Left ventricle myocardium inferior (tissue), 1 donor: Measurements from ENCODE around the gene CNTNAP2. TPM values are rescaled to one million over a fixed set of nuclear protein-coding genes. Genes with fewer than 3 reads are reported as not detected.

ENCODE experiments used
- DNase-seq: peaks from one replicate; pipeline ENCODE4 v3.0.0-alpha.2; 2020
- H3K27ac ChIP-seq: fragments of 200-600 bp; replicated peaks from 2 replicates; pipeline ENCODE4 v1.8.0; 2021
- H3K27me3 ChIP-seq: fragments of 200-600 bp; 2 replicates; pipeline ENCODE4 v1.8.0; 2021; ENCODE audit warnings: low read depth
- H3K36me3 ChIP-seq: fragments of 200-600 bp; 2 replicates; pipeline ENCODE4 v1.8.0; 2021
- H3K4me1 ChIP-seq: fragments of 200-600 bp; 2 replicates; pipeline ENCODE4 v1.8.0; 2021
- H3K4me3 ChIP-seq: fragments of 200-600 bp; 2 replicates; pipeline ENCODE4 v1.8.0; 2021; ENCODE audit warnings: mild to moderate bottlenecking, moderate library complexity
- H3K9me3 ChIP-seq: fragments of 200-600 bp; replicated peaks from 2 replicates; pipeline ENCODE4 v1.8.0; 2021
- intact Hi-C: fragments of 100-400 bp; cut with micrococcal nuclease; formaldehyde crosslinking; loops from one replicate; pipeline ENCODE4 v1.11.0; 2022
- total RNA-seq: library from RNA; stranded (reverse); fragmentation: NEBNext Ultra II Directional; extraction: Animal tissue kit (Norgen Biotek cat#: 25700); gene quantifications from one replicate; pipeline ENCODE4 v1.2.1, GENCODE V29; 2021
- TF ChIP-seq, protein P1 (sequence below): fragments of 200-600 bp; IDR thresholded peaks from 2 replicates; pipeline ENCODE4 v1.8.0; 2021; ENCODE audit warnings: antibody characterized with exemption, mild to moderate bottlenecking, borderline replicate concordance
- donor health status: DM: no; HTN: yes; CAD: no; lungs with severe emphysema.

Gene CNTNAP2
- total RNA-seq, 1 donor from 2014 or later, result 0.99 TPM

- no peaks in the 10 kb centered on the region for H3K4me1 ChIP-seq
- intact Hi-C loops, result no loop called here
- H3K9me3 ChIP-seq, result peaks cover 3% of the 10 kb centered on the region
- no peak for DNase-seq
- TF ChIP-seq, protein P1, sequence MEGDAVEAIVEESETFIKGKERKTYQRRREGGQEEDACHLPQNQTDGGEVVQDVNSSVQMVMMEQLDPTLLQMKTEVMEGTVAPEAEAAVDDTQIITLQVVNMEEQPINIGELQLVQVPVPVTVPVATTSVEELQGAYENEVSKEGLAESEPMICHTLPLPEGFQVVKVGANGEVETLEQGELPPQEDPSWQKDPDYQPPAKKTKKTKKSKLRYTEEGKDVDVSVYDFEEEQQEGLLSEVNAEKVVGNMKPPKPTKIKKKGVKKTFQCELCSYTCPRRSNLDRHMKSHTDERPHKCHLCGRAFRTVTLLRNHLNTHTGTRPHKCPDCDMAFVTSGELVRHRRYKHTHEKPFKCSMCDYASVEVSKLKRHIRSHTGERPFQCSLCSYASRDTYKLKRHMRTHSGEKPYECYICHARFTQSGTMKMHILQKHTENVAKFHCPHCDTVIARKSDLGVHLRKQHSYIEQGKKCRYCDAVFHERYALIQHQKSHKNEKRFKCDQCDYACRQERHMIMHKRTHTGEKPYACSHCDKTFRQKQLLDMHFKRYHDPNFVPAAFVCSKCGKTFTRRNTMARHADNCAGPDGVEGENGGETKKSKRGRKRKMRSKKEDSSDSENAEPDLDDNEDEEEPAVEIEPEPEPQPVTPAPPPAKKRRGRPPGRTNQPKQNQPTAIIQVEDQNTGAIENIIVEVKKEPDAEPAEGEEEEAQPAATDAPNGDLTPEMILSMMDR, result no peak
- H3K4me3 ChIP-seq, result no peak overlapping the region
- H3K27me3 ChIP-seq, result no peaks in the 10 kb centered on the region
- no peak overlapping the region for H3K27ac ChIP-seq
- no peaks in the 10 kb centered on the region for H3K36me3 ChIP-seq
Measured at GRCh38 chr7:147984265-147984664, 1867.7 kb downstream of the CNTNAP2 start.

GRCh38 chr7:147990079-147990478 is 1873.5 kb downstream of the CNTNAP2 start:
- Histone ChIP-seq H3K27me3 (no peaks in the 10 kb centered on the region), H3K9me3 (peaks cover 17% of the 10 kb centered on the region), H3K4me1 (no peaks in the 10 kb centered on the region), H3K4me3 (no peak overlapping the region), H3K36me3 (no peaks in the 10 kb centered on the region), H3K27ac (no peak overlapping the region)
- TF ChIP-seq, protein P1, result no peak
- intact Hi-C loops, result no loop called here
- DNase-seq, result no peak

DNA sequence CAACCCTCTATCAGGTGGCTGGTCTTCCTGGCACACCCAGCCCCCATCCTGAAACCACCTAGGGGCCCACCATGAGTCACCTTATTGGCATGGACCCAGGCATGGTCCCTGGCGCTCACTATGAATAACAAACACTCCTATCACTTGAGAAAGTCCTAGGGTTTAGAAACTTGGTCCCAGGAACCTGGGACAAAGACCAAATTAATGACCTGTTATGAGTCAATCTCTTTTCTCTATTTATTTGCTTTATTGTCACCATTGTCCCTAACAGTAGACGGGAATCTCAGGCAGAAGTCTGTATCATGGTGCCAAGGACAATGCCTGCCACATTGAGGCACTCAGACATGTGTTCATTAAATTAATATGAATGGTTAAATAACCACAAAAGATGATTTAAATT is 1874.3 kb downstream of the CNTNAP2 start:
- no peak overlapping the region for H3K27ac ChIP-seq
- TF ChIP-seq, protein P1, result no peak
- no peaks in the 10 kb centered on the region for H3K36me3 ChIP-seq
- DNase-seq, result no peak
- no peaks in the 10 kb centered on the region for H3K4me1 ChIP-seq
- H3K4me3 ChIP-seq, result no peak overlapping the region
- peaks cover 17% of the 10 kb centered on the region for H3K9me3 ChIP-seq
- intact Hi-C loops, result no loop called here
- H3K27me3 ChIP-seq, result no peaks in the 10 kb centered on the region

DNA sequence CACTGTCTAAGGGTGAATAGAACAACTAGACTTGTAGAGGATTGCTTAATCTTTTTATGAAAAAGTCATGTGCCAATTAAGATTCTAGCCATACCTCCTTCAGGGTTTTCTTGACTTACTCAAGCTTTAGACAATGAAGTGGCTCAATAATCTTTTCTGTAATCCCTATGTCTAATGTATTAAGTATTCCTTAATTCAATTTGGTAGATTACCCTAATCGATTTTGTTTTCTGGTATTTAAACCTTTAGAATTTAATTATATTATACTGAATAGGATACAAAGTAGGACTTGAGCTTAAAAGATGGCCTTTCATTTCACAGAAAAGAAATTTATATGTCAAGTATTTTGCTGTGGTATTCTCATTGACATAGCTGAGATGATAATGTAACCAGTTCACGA is 1876.1 kb downstream of the CNTNAP2 start:
- TF ChIP-seq, protein P1, result no peak
- intact Hi-C loops, result no loop called here
- H3K4me1 ChIP-seq, result no peaks in the 10 kb centered on the region
- no peaks in the 10 kb centered on the region for H3K27me3 ChIP-seq
- H3K27ac ChIP-seq, result no peak overlapping the region
- no peak overlapping the region for H3K4me3 ChIP-seq
- no peak for DNase-seq
- H3K9me3 ChIP-seq, result peaks cover 17% of the 10 kb centered on the region
- H3K36me3 ChIP-seq, result no peaks in the 10 kb centered on the region

- intact Hi-C loops, result no loop called here
- Histone ChIP-seq H3K4me3 (no peak overlapping the region), H3K27ac (no peak overlapping the region), H3K36me3 (no peaks in the 10 kb centered on the region), H3K27me3 (no peaks in the 10 kb centered on the region), H3K4me1 (no peaks in the 10 kb centered on the region), H3K9me3 (no peaks in the 10 kb centered on the region)
- DNase-seq, result no peak
- TF ChIP-seq, protein P1, result no peak
Measured at GRCh38 chr7:147997636-147998035, 1881.0 kb downstream of the CNTNAP2 start.

GRCh38 chr7:147999962-148000361 is 1883.4 kb downstream of the CNTNAP2 start:
- Histone ChIP-seq H3K27ac (no peak overlapping the region), H3K4me1 (no peaks in the 10 kb centered on the region), H3K4me3 (no peak overlapping the region), H3K9me3 (no peaks in the 10 kb centered on the region), H3K27me3 (no peaks in the 10 kb centered on the region), H3K36me3 (no peaks in the 10 kb centered on the region)
- DNase-seq, result no peak
- intact Hi-C loops, result no loop called here
- TF ChIP-seq, protein P1, result no peak
